Pancreas (tissue), 10 donors: Measurements from ENCODE around the gene COL6A5. TPM values are rescaled to one million over a fixed set of nuclear protein-coding genes. Genes with fewer than 3 reads are reported as not detected.
"Not testable (repeated sequence)": the region's sequence is repeated elsewhere in the genome, so short reads cannot be mapped to it uniquely, and the experiment has no call there.

Source experiments
- ATAC-seq, 4 donors: fragments of 200-7000 bp; cut with Tn5 transposase; one replicate each; pipeline versions ENCODE4 v1.8.0 to v1.9.1; 2020; ENCODE audit warnings: mild to moderate bottlenecking in 4 of 4, moderate library complexity in 4 of 4
- DNase-seq, 6 donors: peaks; one replicate each; pipeline ENCODE4 v3.0.0-alpha.2; 2020
- FAIRE-seq: peaks from 2 replicates; lab custom pipeline; 2012; peaks lifted over from hg19 to GRCh38; lab: Jason Lieb, UNC
- H3K27ac ChIP-seq, 4 donors: fragments of 200-600 bp; sonication (generic); 1 replicate in 3 of 4; 2 replicates in 1 of 4; pipeline versions ENCODE4 v1.5.0 to v1.8.0; 2020
- H3K27me3 ChIP-seq, 4 donors: fragments of 200-600 bp; one replicate each; pipeline ENCODE4 v1.8.0; 2021
- H3K36me3 ChIP-seq, 3 donors: fragments of 200-600 bp; sonication (generic) in 1 of 3; one replicate each; pipeline versions ENCODE4 v1.5.0 to v1.8.0; 2020 to 2021
- H3K4me1 ChIP-seq, 3 donors: fragments of 200-600 bp; one replicate each; pipeline ENCODE4 v1.8.0; 2021
- H3K4me3 ChIP-seq, 4 donors: fragments of 200-600 bp; sonication (generic) in 2 of 4; one replicate each; pipeline versions ENCODE4 v1.5.0 to v1.8.0; 2020 to 2021
- H3K9me3 ChIP-seq, 4 donors: fragments of 200-600 bp; one replicate each; pipeline ENCODE4 v1.8.0; 2021
- CTCF ChIP-seq, 4 donors: fragments of 200-600 bp; sonication (generic) in 3 of 4; IDR thresholded peaks; one replicate each; pipeline versions ENCODE4 v1.5.0 to v1.8.0; 2021; ENCODE audit warnings: antibody characterized with exemption in 4 of 4
- WGBS, 2 donors: extraction: QIAGEN DNeasy Blood & Tissue Kit; methylation state at CpG; one replicate each; pipeline ENCODE4 v1.1.7; 2013; 5-methylcytosine and 5-hydroxymethylcytosine counted together
- intact Hi-C, 3 donors: fragments of 100-400 bp; cut with DNase I; formaldehyde crosslinking; loops; one replicate each; pipeline versions ENCODE4 v1.11.1 to v1.14.2; 2022
- polyA plus RNA-seq, 2 donors: library from polyadenylated mRNA; stranded (reverse); fragments of 200-250 nt; gene quantifications; one replicate each; pipeline ENCODE4 v1.2.3, GENCODE V29; 2013
- total RNA-seq, 6 donors: library from RNA; stranded (reverse); fragmentation: NEBNext Ultra II Directional in 4 of 6; extraction: Animal tissue kit (Norgen Biotek cat#: 25700) in 4 of 6; gene quantifications; one replicate each; pipeline versions ENCODE4 v1.2.1 to v1.2.4, GENCODE V29; 2021 to 2023
- donor health status: healthy with polysubstance abuse.
- donor health status: DM: no; HTN: no; CAD: no; lungs with moderate emphysema.
- donor health status: DM: no; HTN: no; CAD: no.
- donor health status: control.
- donor health status: control.
- donor health status: Bipolar disorder and iron deficiency.
- donor health status: DM: yes; HTN: yes; CAD: no.
- donor health status: DM: no; HTN: no; CAD: no.
- donor health status: DM: no; HTN: no; CAD: no.
- donor health status: DM: yes; HTN: yes; CAD: no.

The COL6A5 gene
- total and polyA plus RNA-seq, 8 donors: 0.03 TPM; not detected in 7

GRCh38 chr3:130433306-130433705 lies 87.8 kb downstream of the COL6A5 start:
- no peaks in the 10 kb centered on the region for H3K36me3 ChIP-seq
- DNase-seq (no peak), ATAC-seq (no peak), FAIRE-seq (no peak)
- no peak overlapping the region for H3K27ac ChIP-seq
- no peaks in the 10 kb centered on the region for H3K27me3 ChIP-seq
- H3K4me1 ChIP-seq: no peaks in the 10 kb centered on the region
- TF ChIP-seq CTCF (IDR thresholded peaks at IDR 0.05): no peak
- H3K4me3 ChIP-seq: no peak overlapping the region
- WGBS, 2 donors: 38 to 50% methylated on average over 1 of the region's 1 CpG
- intact Hi-C loops: no loop called here
- no peaks in the 10 kb centered on the region for H3K9me3 ChIP-seq

- Histone ChIP-seq H3K36me3 (no peaks in the 10 kb centered on the region), H3K4me1 (no peaks in the 10 kb centered on the region), H3K9me3 (no peaks in the 10 kb centered on the region), H3K27ac (no peak overlapping the region), H3K4me3 (no peak overlapping the region), H3K27me3 (no peaks in the 10 kb centered on the region)
- no peak for ATAC-seq
- no peak for FAIRE-seq
- 32 to 50% methylated on average over 1 of the region's 1 CpG for WGBS, 2 donors
- no peak for TF ChIP-seq CTCF (IDR thresholded peaks at IDR 0.05)
- intact Hi-C loops: no loop called here
- DNase-seq: no peak
Observed at GRCh38 chr3:130442284-130442683, 96.8 kb downstream of the COL6A5 start.

GRCh38 chr3:130446840-130447239 lies 101.4 kb downstream of the COL6A5 start:
- 76 to 91% methylated on average over 6 of the region's 6 CpGs for WGBS, 2 donors

GRCh38 chr3:130448155-130448554 lies 102.7 kb downstream of the COL6A5 start:
- H3K27me3 ChIP-seq, ATAC-seq, H3K4me1 ChIP-seq, H3K27ac ChIP-seq, H3K4me3 ChIP-seq, intact Hi-C loops, H3K9me3 ChIP-seq, DNase-seq, FAIRE-seq, H3K36me3 ChIP-seq: not testable (repeated sequence)
- WGBS, 2 donors: 35% methylated on average over 8 of the region's 8 CpGs

More at GRCh38 chr3:130446840-130447239, 101.4 kb downstream of the COL6A5 start:
- H3K36me3 ChIP-seq, intact Hi-C loops, ATAC-seq, H3K4me3 ChIP-seq, FAIRE-seq, H3K27me3 ChIP-seq, DNase-seq, H3K27ac ChIP-seq, H3K9me3 ChIP-seq, H3K4me1 ChIP-seq: not testable (repeated sequence)

- DNase-seq (no peak), FAIRE-seq (no peak), ATAC-seq (no peak)
- H3K4me3 ChIP-seq: no peak overlapping the region
- intact Hi-C loops: no loop called here
- 22 to 32% methylated on average over 1 of the region's 1 CpG for WGBS, 2 donors
- H3K36me3 ChIP-seq: no peaks in the 10 kb centered on the region
- peaks cover 0 to 3% (median 1%) of the 10 kb centered on the region in 4 donors for H3K27me3 ChIP-seq
- TF ChIP-seq CTCF (IDR thresholded peaks at IDR 0.05): no peak
- H3K27ac ChIP-seq: no peak overlapping the region
- no peaks in the 10 kb centered on the region for H3K4me1 ChIP-seq
- no peaks in the 10 kb centered on the region for H3K9me3 ChIP-seq
Observed at GRCh38 chr3:130456540-130456939, 111.1 kb downstream of the COL6A5 start.

- H3K27ac ChIP-seq: no peak overlapping the region
- no peaks in the 10 kb centered on the region for H3K4me1 ChIP-seq
- TF ChIP-seq CTCF (IDR thresholded peaks at IDR 0.05): no peak
- no peaks in the 10 kb centered on the region for H3K9me3 ChIP-seq
- H3K36me3 ChIP-seq: no peaks in the 10 kb centered on the region
- no peak for FAIRE-seq
- WGBS, 2 donors: 40 to 74% methylated on average over 1 of the region's 1 CpG
- H3K27me3 ChIP-seq: peaks cover 0 to 3% (median 1%) of the 10 kb centered on the region in 4 donors
- no peak overlapping the region for H3K4me3 ChIP-seq
- intact Hi-C loops: no loop called here
- ATAC-seq: no peak
- DNase-seq: no peak
Observed at GRCh38 chr3:130457671-130458070, 112.2 kb downstream of the COL6A5 start.
